Testis (tissue), 3 donors: ENCODE results near the gene CYP3A7. TPM values are rescaled to one million over a fixed set of nuclear protein-coding genes. Genes with fewer than 3 reads are reported as not detected.
"Not testable (repeated sequence)": the region's sequence is repeated elsewhere in the genome, so short reads cannot be mapped to it uniquely, and the experiment has no call there.

Experiments used
- DNase-seq: peaks from one replicate; pipeline ENCODE4 v3.0.0-alpha.2; 2019
- H3K27ac ChIP-seq, 2 donors: fragments of 200-600 bp; sonication (generic); one replicate each; pipeline ENCODE4 v1.5.1; 2019
- H3K27me3 ChIP-seq: fragments of 200-600 bp; sonication (generic); one replicate; pipeline ENCODE4 v1.5.1; 2019
- H3K36me3 ChIP-seq: fragments of 200-600 bp; sonication (generic); one replicate; pipeline ENCODE4 v1.5.1; 2017; ENCODE audit warnings: low read depth; ENCODE audit errors: missing control alignments
- H3K4me1 ChIP-seq: fragments of 200-600 bp; sonication (generic); one replicate; pipeline ENCODE4 v1.5.1; 2019
- H3K4me3 ChIP-seq, 2 donors: fragments of 200-600 bp; sonication (generic); one replicate each; pipeline ENCODE4 v1.5.1; 2017 to 2019
- H3K9me3 ChIP-seq: fragments of 200-600 bp; sonication (generic); one replicate; pipeline ENCODE4 v1.5.1; 2017
- CTCF ChIP-seq, 3 experiments: fragments of 450-650 bp in 2 of 3; fragments of 200-600 bp in 1 of 3; sonication (generic) in 1 of 3; IDR thresholded peaks; one replicate each; pipeline ENCODE4 v1.5.1; 2016 to 2019; ENCODE audit warnings: antibody characterized with exemption in 3 of 3, mild to moderate bottlenecking in 2 of 3, moderate library complexity in 1 of 3
- POLR2A ChIP-seq: fragments of 450-650 bp; IDR thresholded peaks from one replicate; pipeline ENCODE4 v1.6.1; 2017; ENCODE audit warnings: antibody characterized with exemption, mild to moderate bottlenecking, moderate library complexity
- WGBS, 2 donors: methylation state at CpG; one replicate each; pipeline ENCODE4 v1.1.5; 2018; 5-methylcytosine and 5-hydroxymethylcytosine counted together
- intact Hi-C: fragments of 100-400 bp; cut with DNase I; formaldehyde crosslinking; loops from one replicate; pipeline ENCODE4 v1.15.1; 2023; ENCODE audit warnings: low total_unique reads
- polyA plus RNA-seq: library from polyadenylated mRNA; stranded (reverse); fragments of 350-450 nt; fragmentation: Illumina TruSeq; extraction: RNeasy Lipid Tissue Mini Kit (QIAGEN cat#74804); gene quantifications from one replicate; pipeline ENCODE4 v1.2.3, GENCODE V29; 2014; ENCODE audit warnings: low read depth, low replicate concordance; ENCODE audit not compliant: insufficient read depth
- small RNA-seq, 2 donors: library from RNA; depleted of rRNA; stranded (forward); fragments of <200 nt; gene quantifications; one replicate each; pipeline ENCODE3, GENCODE V24; 2016
- total RNA-seq, 2 donors: library from RNA; depleted of rRNA; stranded (reverse); fragments of >200 nt; gene quantifications; one replicate each; pipeline ENCODE4 v1.2.3, GENCODE V29; 2016

Gene CYP3A7
- total and polyA plus RNA-seq, 3 donors from 2014 or later = not detected

- WGBS, 2 donors = 95 to 97% methylated on average over 8 of the region's 8 CpGs
- H3K27me3 ChIP-seq = no peaks in the 10 kb centered on the region
- no peak overlapping the region for H3K4me3 ChIP-seq
- DNase-seq = no peak
- intact Hi-C loops = no loop called here
- H3K9me3 ChIP-seq = no peaks in the 10 kb centered on the region
- TF ChIP-seq CTCF (IDR thresholded peaks at IDR 0.05) (no peak), POLR2A (no peak)
- no peak overlapping the region for H3K27ac ChIP-seq
- H3K36me3 ChIP-seq = no peaks in the 10 kb centered on the region
- no peaks in the 10 kb centered on the region for H3K4me1 ChIP-seq
Observed at GRCh38 chr7:99668541-99668940, 66.5 kb downstream of the CYP3A7 start.

- TF ChIP-seq CTCF (IDR thresholded peaks at IDR 0.05) = no peak
- no peak for TF ChIP-seq POLR2A
- intact Hi-C loops = no loop called here
- 60 to 65% methylated on average over 2 of the region's 2 CpGs for WGBS, 2 donors
- H3K4me1 ChIP-seq = no peaks in the 10 kb centered on the region
- no peaks in the 10 kb centered on the region for H3K9me3 ChIP-seq
- no peaks in the 10 kb centered on the region for H3K27me3 ChIP-seq
- DNase-seq = no peak
- H3K27ac ChIP-seq = no peak overlapping the region
- no peaks in the 10 kb centered on the region for H3K36me3 ChIP-seq
- no peak overlapping the region for H3K4me3 ChIP-seq
Observed at GRCh38 chr7:99667179-99667578, 67.8 kb downstream of the CYP3A7 start.

GRCh38 chr7:99666013-99666395 is 69.0 kb downstream of the CYP3A7 start:
- 88 to 96% methylated on average over 1 of the region's 1 CpG for WGBS, 2 donors
- Histone ChIP-seq H3K27ac (no peak overlapping the region), H3K27me3 (no peaks in the 10 kb centered on the region), H3K36me3 (no peaks in the 10 kb centered on the region), H3K9me3 (no peaks in the 10 kb centered on the region), H3K4me3 (no peak overlapping the region), H3K4me1 (no peaks in the 10 kb centered on the region)
- intact Hi-C loops = no loop called here
- TF ChIP-seq POLR2A (no peak), CTCF (IDR thresholded peaks at IDR 0.05) (no peak)
- DNase-seq = no peak

- Histone ChIP-seq H3K4me3 (no peak overlapping the region), H3K9me3 (no peaks in the 10 kb centered on the region), H3K4me1 (no peaks in the 10 kb centered on the region), H3K27ac (no peak overlapping the region), H3K36me3 (no peaks in the 10 kb centered on the region), H3K27me3 (no peaks in the 10 kb centered on the region)
- 95 to 98% methylated on average over 3 of the region's 3 CpGs for WGBS, 2 donors
- DNase-seq = no peak
- TF ChIP-seq POLR2A (no peak), CTCF (IDR thresholded peaks at IDR 0.05) (no peak)
- intact Hi-C loops = no loop called here
Observed at GRCh38 chr7:99665312-99666012, 69.5 kb downstream of the CYP3A7 start.

- DNase-seq, H3K27ac ChIP-seq, H3K4me1 ChIP-seq, intact Hi-C loops, H3K27me3 ChIP-seq, H3K9me3 ChIP-seq, H3K36me3 ChIP-seq, H3K4me3 ChIP-seq: not testable (repeated sequence)
- 91 to 94% methylated on average over 5 of the region's 5 CpGs for WGBS, 2 donors
Observed at GRCh38 chr7:99657879-99658278, 77.1 kb downstream of the CYP3A7 start.

Small RNA genes lying within 50 kb of the gene (small RNA-seq; reads per million reads assigned to genes)
- gene CYP3A51P (0 reads per million in 2 donors), gene CYP3A7-CYP3A51P (0 reads per million in 2 donors)

Other genes with a start within 250 kb of the CYP3A7 start
- 10 to 100 TPM; 45.3 to 65.0 TPM for gene ZNF394, start 234.9 kb downstream of the CYP3A7 start, total RNA-seq
- 24.6 TPM for gene ZNF394, start 234.9 kb downstream of the CYP3A7 start, polyA plus RNA-seq
- 10 to 100 TPM; 19.9 to 24.9 TPM for gene ZKSCAN5, start 230.5 kb downstream of the CYP3A7 start, total RNA-seq
- 24.7 TPM for gene ZKSCAN5, start 230.5 kb downstream of the CYP3A7 start, polyA plus RNA-seq
- gene FAM200A, start 183.1 kb downstream of the CYP3A7 start, total RNA-seq = 10 to 100 TPM in 1 of 2 donors, 1 to 10 TPM in 1; 9.2 to 11.5 TPM
- gene FAM200A, start 183.1 kb downstream of the CYP3A7 start, polyA plus RNA-seq = 11.4 TPM
- gene ZNF655, start 176.6 kb downstream of the CYP3A7 start, total RNA-seq = 100 to 1,000 TPM; 120 to 149 TPM
- gene ZNF655, start 176.6 kb downstream of the CYP3A7 start, polyA plus RNA-seq = 45.9 TPM
- gene TMEM225B, start 136.9 kb downstream of the CYP3A7 start, total RNA-seq = 10 to 100 TPM; 57.0 to 62.1 TPM
- gene TMEM225B, start 136.9 kb downstream of the CYP3A7 start, polyA plus RNA-seq = 406 TPM
- 10 to 100 TPM; 31.0 to 36.0 TPM for gene ZSCAN25, start 118.2 kb downstream of the CYP3A7 start, total RNA-seq
- 14.1 TPM for gene ZSCAN25, start 118.2 kb downstream of the CYP3A7 start, polyA plus RNA-seq
- gene CYP3A5, start 55.2 kb downstream of the CYP3A7 start, total RNA-seq = under 1 TPM; 0.12 to 0.63 TPM
- 0.55 TPM for gene CYP3A5, start 55.2 kb downstream of the CYP3A7 start, polyA plus RNA-seq
- gene CYP3A4, start 49.0 kb upstream of the CYP3A7 start, total RNA-seq = 1 to 10 TPM; 1.3 to 1.8 TPM
- 0.34 TPM for gene CYP3A4, start 49.0 kb upstream of the CYP3A7 start, polyA plus RNA-seq
- under 1 TPM in 1 of 2 donors, not detected in 1; 0.37 TPM for gene CYP3A43, start 92.8 kb upstream of the CYP3A7 start, total RNA-seq
- gene CYP3A43, start 92.8 kb upstream of the CYP3A7 start, polyA plus RNA-seq = 3.6 TPM
- gene OR2AE1, start 141.8 kb upstream of the CYP3A7 start, total RNA-seq = not detected
- gene OR2AE1, start 141.8 kb upstream of the CYP3A7 start, polyA plus RNA-seq = not detected
- gene TRIM4, start 184.3 kb upstream of the CYP3A7 start, total RNA-seq = 10 to 100 TPM; 56.1 to 59.7 TPM
- 26.1 TPM for gene TRIM4, start 184.3 kb upstream of the CYP3A7 start, polyA plus RNA-seq
- under 1 TPM; 0.43 to 0.71 TPM for gene GJC3, start 194.4 kb upstream of the CYP3A7 start, total RNA-seq
- gene GJC3, start 194.4 kb upstream of the CYP3A7 start, polyA plus RNA-seq = 0.79 TPM
- gene AZGP1, start 240.8 kb upstream of the CYP3A7 start, total RNA-seq = 10 to 100 TPM; 42.1 to 81.2 TPM
- gene AZGP1, start 240.8 kb upstream of the CYP3A7 start, polyA plus RNA-seq = 60.5 TPM